GM12878 (cell line): ENCODE measurements around the gene WTIP. TPM values are rescaled to one million over a fixed set of nuclear protein-coding genes. Genes with fewer than 3 reads are reported as not detected.

Source experiments
- ATAC-seq: fragments of 200-7000 bp; cut with Tn5 transposase; 3 replicates; pipeline ENCODE4 v1.9.1; 2020; ENCODE audit warnings: mild to moderate bottlenecking, moderate library complexity
- BruUV-seq: library from RNA; stranded (reverse); fragments of 400-500 nt; replicated peaks from 2 replicates; lab custom pipeline; 2021; lab: Mats Ljungman, UMichigan
- CTCF ChIA-PET: fragments of 300-600 bp; sonication (Branson Sonifier 250); formaldehyde crosslinking; extraction: SDS; loops from one replicate; lab custom pipeline; 2021; ENCODE audit warnings: inconsistent platforms; lab: Yijun Ruan, JAX
- POLR2A ChIA-PET: fragments of 350-600 bp; formaldehyde crosslinking; extraction: SDS; loops from one replicate; lab custom pipeline; 2021; ENCODE audit warnings: inconsistent platforms; lab: Charles Lee
- RAD21 ChIA-PET: fragments of 300-600 bp; sonication (Branson Sonifier 250); formaldehyde crosslinking; loops from one replicate; lab custom pipeline; 2023; ENCODE audit warnings: antibody characterized with exemption; ENCODE audit not compliant: unreplicated experiment; lab: Charles Lee
- SMC1A ChIA-PET: fragments of 300-600 bp; sonication (Branson Sonifier 250); formaldehyde crosslinking; loops from one replicate; lab custom pipeline; 2023; ENCODE audit not compliant: unreplicated experiment, uncharacterized antibody; lab: Charles Lee
- DNase-seq: peaks from one replicate; pipeline ENCODE4 v3.0.0-alpha.2; 2011; ENCODE audit warnings: low read depth, low spot score
- FAIRE-seq: peaks from 3 replicates; lab custom pipeline; 2011; peaks lifted over from hg19 to GRCh38; lab: Jason Lieb, UNC
- H2AFZ ChIP-seq: 2 replicates; pipeline ENCODE4 v1.6.0; 2011; ENCODE audit warnings: low read depth, low read length, control low read depth; ENCODE audit not compliant: control insufficient read depth
- H3K27ac ChIP-seq: 2 replicates; pipeline ENCODE4 v1.5.1; 2011; ENCODE audit warnings: control low read depth; ENCODE audit not compliant: control insufficient read depth, insufficient read depth
- H3K27me3 ChIP-seq, 2 experiments: replicated peaks in 1 of 2; 2 replicates each; pipeline versions ENCODE4 v1.6.0 to v1.6.1; 2011; ENCODE audit warnings: low read length in 1 of 2; ENCODE audit not compliant: control insufficient read depth in 2 of 2, insufficient read depth in 2 of 2
- H3K36me3 ChIP-seq, 2 experiments: 2 replicates each; pipeline ENCODE4 v1.5.1; 2011; ENCODE audit warnings: low read length in 1 of 2; ENCODE audit not compliant: control insufficient read depth in 2 of 2, insufficient read depth in 2 of 2
- H3K4me1 ChIP-seq: 2 replicates; pipeline ENCODE4 v1.6.1; 2011; ENCODE audit warnings: mild to moderate bottlenecking, low read length, moderate library complexity, mixed read lengths; ENCODE audit not compliant: control insufficient read depth, insufficient read depth
- H3K4me2 ChIP-seq: 2 replicates; pipeline ENCODE4 v1.6.0; 2011; ENCODE audit warnings: control low read depth; ENCODE audit not compliant: control insufficient read depth, insufficient read depth
- H3K4me3 ChIP-seq: fragments of 200-600 bp; sonication (generic); 2 replicates; pipeline ENCODE4 v1.5.1; 2016
- H3K79me2 ChIP-seq: 2 replicates; pipeline ENCODE4 v1.6.0; 2011; ENCODE audit warnings: low read length; ENCODE audit not compliant: control insufficient read depth, insufficient read depth
- H3K9ac ChIP-seq: 2 replicates; pipeline ENCODE4 v1.8.0; 2011; ENCODE audit warnings: low read length, control low read depth, mixed read lengths; ENCODE audit not compliant: control insufficient read depth, insufficient read depth
- H3K9me3 ChIP-seq: replicated peaks from 3 replicates; pipeline ENCODE4 v1.5.1; 2011; ENCODE audit warnings: mild to moderate bottlenecking, low read length; ENCODE audit not compliant: control insufficient read depth, insufficient read depth
- H4K20me1 ChIP-seq: 2 replicates; pipeline ENCODE4 v1.6.0; 2011; ENCODE audit not compliant: control insufficient read depth, insufficient read depth
- ATF7 ChIP-seq: fragments of 450-650 bp; IDR thresholded peaks from 2 replicates; pipeline ENCODE4 v1.6.1; 2016; ENCODE audit warnings: low read depth, mild to moderate bottlenecking
- NBN ChIP-seq: fragments of 450-650 bp; IDR thresholded peaks from 2 replicates; pipeline ENCODE4 v1.6.1; 2016
- PBX3 ChIP-seq: IDR thresholded peaks from 2 replicates; pipeline ENCODE4 v1.6.1; 2011; ENCODE audit warnings: mild to moderate bottlenecking, low read depth, low read length, moderate library complexity; ENCODE audit not compliant: insufficient replicate concordance
- ZBED1 ChIP-seq: IDR thresholded peaks from 2 replicates; pipeline ENCODE4 v1.6.1; 2016; ENCODE audit warnings: borderline replicate concordance
- ZNF274 ChIP-seq: IDR thresholded peaks from one replicate; pipeline ENCODE4 v1.8.0; 2011; ENCODE audit not compliant: insufficient read length, insufficient read depth
- WGBS: methylation state at CpG from one replicate; pipeline ENCODE4 v1.1.6; 2016; ENCODE audit warnings: low lambda C conversion rate; ENCODE audit not compliant: insufficient replicate concordance, insufficient coverage; ENCODE audit errors: missing lambda C conversion rate; 5-methylcytosine and 5-hydroxymethylcytosine counted together
- in situ Hi-C: fragments of 300-500 bp; cut with MboI; formaldehyde crosslinking; loops from 9 replicates; pipeline ENCODE4 v1.14.3; 2018; ENCODE audit warnings: mixed read lengths
- intact Hi-C: fragments of 100-400 bp; cut with micrococcal nuclease; formaldehyde crosslinking; loops from one replicate; pipeline ENCODE4 v1.14.2; 2022; ENCODE audit not compliant: unreplicated experiment
- polyA plus RNA-seq, 11 experiments: library from polyadenylated mRNA; depleted of rRNA in 4 of 11; unstranded in 6 of 11; stranded (reverse) in 5 of 11; fragments of >200 nt; fragmentation: Nextera tagmentation in 4 of 11; fragmentation: Illumina TruSeq in 1 of 11; extraction: Ambion mirVana in 4 of 11; extraction: Trizol in 1 of 11; gene quantifications; 1 replicate in 1 of 11; 2 replicates in 10 of 11; pipeline versions ENCODE4 v1.2.1 to v1.2.3, GENCODE V29; 2011 to 2016; ENCODE audit warnings: inconsistent platforms in 2 of 11, missing spikeins in 2 of 11, low read depth in 1 of 11
- total RNA-seq, 4 experiments: library from RNA; depleted of rRNA in 3 of 4; stranded (reverse); fragments of >200 nt in 3 of 4; fragmentation: Illumina TruSeq in 1 of 4; extraction: Trizol in 1 of 4; gene quantifications; 2 replicates each; pipeline versions ENCODE4 v1.2.1 to v1.2.3, GENCODE V29; 2013 to 2021
- TF ChIP-seq, protein P1 (sequence below): IDR thresholded peaks from 2 replicates; pipeline ENCODE4 v1.6.1; 2012; ENCODE audit warnings: low read depth, low read length, improper control_type of control experiment

The WTIP gene
- total and polyA plus RNA-seq, 10 of the 15 experiments (the other 5 are each of a cell fraction or from before 2014, with no cell fraction given) = 0.06 to 0.77 (median 0.17) TPM; not detected in 2

GRCh38 chr19:34539396-34539795 is 57.8 kb downstream of the WTIP start:
- no peak for FAIRE-seq

More at GRCh38 chr19:34539396-34539795, 57.8 kb downstream of the WTIP start:
- H3K4me3 ChIP-seq = no peak overlapping the region
- no peak overlapping the region for H3K9ac ChIP-seq
- SMC1A ChIA-PET = no interaction called here
- no peaks in the 10 kb centered on the region for H3K36me3 ChIP-seq
- no peaks in the 10 kb centered on the region; the same call in 1 of the 2 replicates for H3K4me1 ChIP-seq
- H3K27ac ChIP-seq = no peak overlapping the region
- H2AFZ ChIP-seq = no peak overlapping the region
- H3K9me3 ChIP-seq = no peaks in the 10 kb centered on the region; the same call in 2 of the 3 replicates
- in situ Hi-C loops = loop anchor here (5.0 kb wide), 1 partner anchor 208 kb away; no protein-coding TSS in a partner anchor
- DNase-seq (no peak), ATAC-seq (no peak)
- CTCF ChIA-PET = interaction anchor here (1.5 kb wide), 1 partner anchor 16 kb away, joined by 3 read pairs; no protein-coding TSS in a partner anchor
- RAD21 ChIA-PET = no interaction called here
- intact Hi-C loops = no loop called here
- no peak for TF ChIP-seq NBN
- TF ChIP-seq PBX3 = no peak
- TF ChIP-seq ATF7 = no peak
- TF ChIP-seq ZNF274 = no peak
- TF ChIP-seq, protein P1, sequence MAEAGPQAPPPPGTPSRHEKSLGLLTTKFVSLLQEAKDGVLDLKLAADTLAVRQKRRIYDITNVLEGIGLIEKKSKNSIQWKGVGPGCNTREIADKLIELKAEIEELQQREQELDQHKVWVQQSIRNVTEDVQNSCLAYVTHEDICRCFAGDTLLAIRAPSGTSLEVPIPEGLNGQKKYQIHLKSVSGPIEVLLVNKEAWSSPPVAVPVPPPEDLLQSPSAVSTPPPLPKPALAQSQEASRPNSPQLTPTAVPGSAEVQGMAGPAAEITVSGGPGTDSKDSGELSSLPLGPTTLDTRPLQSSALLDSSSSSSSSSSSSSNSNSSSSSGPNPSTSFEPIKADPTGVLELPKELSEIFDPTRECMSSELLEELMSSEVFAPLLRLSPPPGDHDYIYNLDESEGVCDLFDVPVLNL = no peak
- TF ChIP-seq ZBED1 = no peak
- no peaks in the 10 kb centered on the region for H4K20me1 ChIP-seq
- POLR2A ChIA-PET = no interaction called here
- no peaks in the 10 kb centered on the region for H3K79me2 ChIP-seq
- H3K27me3 ChIP-seq = no peaks in the 10 kb centered on the region
- 10% methylated on average over 2 of the region's 2 CpGs for WGBS
- H3K4me2 ChIP-seq = no peak overlapping the region
- BruUV-seq = no TSS peak
